Activated CD4-positive, alpha-beta T cell treated with anti-CD3 and anti-CD28 coated beads, Interleukin-2, amount 50 U/mL, for 1 hour (primary cell): Measurements from ENCODE around the gene MEIOB.
"Not testable (repeated sequence)": the region's sequence is repeated elsewhere in the genome, so short reads cannot be mapped to it uniquely, and the experiment has no call there.

Experiments
- DNase-seq: peaks from one replicate; pipeline ENCODE4 v3.0.0-alpha.2; 2020

The MEIOB gene

DNA sequence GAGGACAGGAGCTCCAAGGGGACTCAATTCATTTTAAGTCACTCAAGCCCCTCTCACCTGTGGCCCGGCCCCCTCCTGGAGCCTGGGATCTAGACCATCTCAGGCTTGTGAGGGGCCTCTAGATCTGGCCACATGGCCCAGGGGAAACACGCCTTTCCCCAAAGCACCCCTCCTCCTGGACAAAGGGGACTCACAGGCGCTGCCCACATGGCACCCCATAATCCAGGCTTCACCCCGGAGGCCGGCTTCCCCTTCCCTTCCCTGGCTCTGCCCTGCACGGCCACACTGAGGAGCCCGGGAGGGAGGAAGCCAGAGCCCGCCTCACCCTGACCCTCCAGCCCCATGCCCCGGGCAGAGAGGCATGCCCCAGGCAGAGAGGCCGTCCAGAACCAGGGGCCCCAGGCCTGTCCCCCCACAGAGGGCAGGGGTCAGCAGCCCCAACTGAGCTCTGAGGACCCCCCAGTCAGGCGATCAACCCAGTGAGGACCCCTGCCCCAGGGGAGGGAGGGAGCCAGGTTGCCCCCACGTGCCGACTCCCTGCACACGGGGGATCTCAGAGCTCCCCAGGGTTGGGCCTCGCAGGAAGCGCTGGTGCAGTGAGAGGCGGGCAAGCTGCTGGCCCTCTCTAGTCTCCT is 35.4 kb upstream of the MEIOB start:
- no peak for DNase-seq

DNA sequence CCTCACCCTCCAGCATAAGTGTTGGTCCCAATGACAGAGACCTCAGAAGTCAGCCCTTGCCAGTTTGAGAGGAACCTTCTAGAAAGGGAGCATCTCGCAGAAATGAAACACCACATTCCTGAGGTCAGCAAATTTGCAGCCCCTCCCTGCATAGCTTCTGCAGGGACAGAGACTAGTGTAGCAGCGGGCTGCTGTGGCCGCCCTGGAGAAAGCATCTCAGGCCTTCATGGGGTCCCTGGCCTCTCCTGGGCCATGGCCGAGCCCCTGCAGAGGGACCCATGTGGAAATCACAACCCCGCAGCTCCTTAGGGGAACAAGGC is 34.8 kb upstream of the MEIOB start:
- no peak for DNase-seq

DNA sequence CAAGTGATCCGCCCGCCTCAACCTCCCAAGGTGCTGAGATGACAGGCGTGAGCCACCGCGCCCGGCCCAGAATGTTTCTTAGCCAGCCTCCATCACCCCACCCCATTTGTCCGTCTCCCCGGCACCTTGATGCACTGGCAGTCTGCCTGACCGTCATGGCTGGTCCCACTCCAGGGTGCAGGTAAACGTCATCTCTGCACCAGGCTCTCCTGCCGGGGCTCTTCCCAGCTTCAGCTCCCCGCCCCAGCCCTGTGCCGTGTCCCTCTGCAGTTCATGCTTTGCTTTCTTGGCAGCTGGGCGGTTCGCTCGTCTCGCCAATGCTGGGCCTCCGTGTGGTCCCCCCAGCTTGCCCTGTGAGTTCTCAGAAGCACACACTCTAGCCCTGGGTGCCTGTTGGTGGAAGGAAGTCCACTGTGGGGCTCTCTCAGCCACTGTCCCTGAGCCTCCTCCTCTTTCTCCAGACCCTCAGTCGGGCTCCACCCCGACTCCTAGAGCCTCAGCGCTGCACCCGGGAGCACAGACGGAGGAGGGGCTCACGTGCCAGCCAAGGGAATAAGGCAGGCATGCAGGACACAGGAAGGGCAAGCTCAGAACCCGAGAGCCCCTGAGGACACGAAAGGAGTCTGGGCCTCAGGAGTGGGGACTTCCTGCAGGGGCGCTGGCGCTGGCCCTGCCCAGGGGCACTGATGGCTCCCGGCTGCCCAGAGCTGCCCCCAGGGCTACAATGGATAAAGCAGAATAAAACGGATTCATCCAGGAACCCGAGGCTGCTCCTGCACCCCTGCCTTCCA is 34.3 kb upstream of the MEIOB start:
- no peak for DNase-seq

DNA sequence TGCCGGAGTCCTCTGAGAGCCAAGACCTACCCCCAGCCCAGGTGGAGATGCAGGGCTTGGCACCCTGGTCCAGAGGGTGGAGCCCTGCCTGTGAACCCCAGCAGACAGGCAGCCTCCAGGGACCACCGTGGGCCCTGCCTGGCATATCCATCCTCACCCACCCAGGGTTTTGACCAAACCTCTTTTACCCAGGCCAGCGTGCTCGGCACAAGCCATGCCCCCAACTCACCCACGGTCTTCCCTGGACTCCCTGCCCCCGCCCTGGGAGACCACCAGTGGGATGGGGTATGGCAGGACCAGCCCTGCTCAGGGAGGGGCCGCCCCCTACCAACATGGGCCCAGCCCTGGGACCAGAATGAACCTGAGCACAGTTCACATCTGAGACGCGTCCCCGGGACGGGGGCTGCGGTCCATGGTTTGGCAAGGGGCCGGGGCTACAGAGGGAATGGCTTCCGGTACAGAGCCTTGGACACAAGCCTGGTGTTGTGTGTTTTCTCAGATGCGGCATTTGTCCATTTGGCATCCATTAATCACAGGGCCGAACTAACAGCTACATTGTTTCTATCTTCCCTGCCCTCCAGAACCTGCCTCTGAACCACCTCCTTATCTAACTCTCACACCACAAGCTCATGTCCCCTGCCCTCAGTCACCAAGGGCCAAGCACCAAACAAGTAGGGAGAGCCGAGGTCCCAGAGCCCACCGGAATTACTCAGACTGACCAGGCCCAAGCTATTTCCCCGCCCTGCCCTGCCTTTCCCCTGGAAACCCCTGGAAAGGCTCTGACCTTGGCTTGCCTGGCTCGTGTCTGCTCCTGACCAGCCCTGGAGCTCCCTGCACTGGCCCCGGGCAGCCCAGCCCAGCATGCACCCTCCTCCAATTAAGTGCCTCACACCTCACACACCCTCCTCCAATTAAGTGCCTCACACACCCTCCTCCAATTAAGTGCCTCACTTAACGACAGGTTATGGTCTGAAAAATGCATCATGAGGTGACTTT is 32.2 kb upstream of the MEIOB start:
- DNase-seq: no peak

DNA sequence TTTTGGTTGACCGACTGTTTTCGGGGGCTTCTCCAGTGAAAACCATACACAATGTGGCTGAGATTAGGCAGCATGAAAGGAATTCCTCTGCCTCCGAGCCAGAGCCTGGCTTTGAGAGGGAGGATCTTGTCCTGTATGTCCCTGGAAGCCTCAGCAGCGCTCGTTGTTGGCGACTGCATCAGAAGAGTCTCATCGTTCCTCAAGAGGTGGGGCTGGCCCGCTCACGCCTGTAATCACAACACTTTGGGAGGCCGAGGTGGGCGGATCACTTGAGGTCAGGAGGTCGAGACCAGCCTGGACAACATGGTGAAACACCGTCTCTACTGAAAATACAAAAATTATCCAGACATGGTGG is 31.2 kb upstream of the MEIOB start:
- DNase-seq: no peak

DNA sequence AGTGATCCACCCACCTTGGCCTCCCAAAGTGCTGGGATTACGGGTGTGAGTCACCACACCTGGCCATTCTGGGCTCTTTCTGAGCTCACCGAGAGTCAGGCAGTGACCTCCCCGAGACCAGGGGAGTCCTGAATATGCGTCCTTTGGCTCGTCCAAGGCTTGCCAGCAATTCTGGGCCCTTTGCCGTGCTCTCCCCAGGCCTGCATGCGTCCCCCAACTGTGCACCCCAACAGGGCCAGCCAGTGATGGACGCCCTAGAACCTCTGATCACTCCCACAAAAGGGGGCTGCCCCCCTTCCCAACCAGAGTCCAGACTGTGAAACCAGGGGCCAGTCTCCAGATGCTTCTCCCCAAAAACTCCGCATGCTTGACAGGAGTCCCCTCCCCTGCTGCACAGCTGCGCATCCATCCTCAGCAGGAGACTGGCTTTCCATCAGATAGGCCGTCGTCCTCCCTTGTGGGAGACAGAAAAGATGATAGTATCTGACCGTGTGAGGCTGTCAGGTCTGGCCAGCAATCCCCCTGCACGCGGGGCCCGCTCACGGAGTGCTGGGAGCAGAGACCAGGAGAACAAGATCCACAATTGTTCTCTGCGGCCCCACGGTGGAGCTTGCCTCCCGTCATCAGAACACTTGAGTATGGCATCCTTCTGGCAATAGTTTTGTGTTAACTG is 30.7 kb upstream of the MEIOB start:
- no peak for DNase-seq

DNA sequence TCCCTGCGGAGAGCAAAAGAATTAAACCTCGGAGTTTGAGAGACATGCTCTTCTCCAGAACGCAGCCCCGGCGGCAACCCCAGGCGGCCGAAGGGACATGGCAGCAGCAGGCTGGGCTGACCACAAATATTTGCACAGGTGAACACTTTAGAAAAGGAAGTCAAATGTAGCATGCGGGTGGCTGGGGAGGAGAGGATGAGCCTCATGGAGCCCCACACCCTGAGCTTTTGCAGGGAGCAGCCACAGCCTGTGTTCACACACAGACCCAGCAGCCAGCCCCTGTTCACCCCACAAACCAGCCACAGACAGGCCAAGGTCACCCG is 28.4 kb upstream of the MEIOB start:
- DNase-seq: no peak

DNA sequence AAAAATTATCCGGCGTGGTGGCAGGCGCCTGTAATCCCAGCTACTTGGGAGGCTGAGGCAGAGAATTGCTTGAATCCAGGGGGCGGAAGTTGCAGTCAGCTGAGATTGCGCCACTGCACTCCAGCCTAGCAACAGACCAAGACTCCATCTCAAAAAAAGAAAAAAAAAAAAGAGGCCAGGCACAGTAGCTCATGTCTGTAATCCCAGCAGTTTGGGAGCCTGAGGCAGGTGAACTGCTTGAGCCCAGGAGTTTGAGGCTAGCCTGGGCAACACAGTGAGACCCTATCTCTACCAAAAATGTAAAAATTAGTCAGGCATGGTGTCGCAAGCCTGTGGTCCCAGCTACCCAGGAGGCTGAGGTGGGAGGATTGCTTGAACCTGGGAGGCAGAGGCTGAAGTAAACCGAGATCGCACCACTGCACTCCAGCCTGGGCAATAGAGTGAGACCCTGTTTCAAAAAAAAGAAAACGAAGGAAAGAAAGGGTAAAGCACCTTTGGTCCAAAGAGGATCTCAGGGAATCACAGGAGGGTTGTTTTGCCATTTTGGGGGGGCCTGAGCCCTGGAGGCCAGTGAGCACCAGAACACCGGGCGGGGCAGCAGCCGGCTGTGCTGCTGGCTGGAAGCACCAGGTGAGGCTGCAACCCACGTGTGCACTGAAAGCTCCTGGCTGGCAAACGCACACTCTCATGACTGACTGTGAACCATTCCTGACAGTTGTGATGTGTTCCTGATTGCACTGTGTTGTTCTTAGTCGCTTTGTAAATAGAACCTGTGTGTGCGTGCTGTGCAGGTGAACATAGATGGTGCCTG is 27.9 kb upstream of the MEIOB start:
- DNase-seq: no peak

DNA sequence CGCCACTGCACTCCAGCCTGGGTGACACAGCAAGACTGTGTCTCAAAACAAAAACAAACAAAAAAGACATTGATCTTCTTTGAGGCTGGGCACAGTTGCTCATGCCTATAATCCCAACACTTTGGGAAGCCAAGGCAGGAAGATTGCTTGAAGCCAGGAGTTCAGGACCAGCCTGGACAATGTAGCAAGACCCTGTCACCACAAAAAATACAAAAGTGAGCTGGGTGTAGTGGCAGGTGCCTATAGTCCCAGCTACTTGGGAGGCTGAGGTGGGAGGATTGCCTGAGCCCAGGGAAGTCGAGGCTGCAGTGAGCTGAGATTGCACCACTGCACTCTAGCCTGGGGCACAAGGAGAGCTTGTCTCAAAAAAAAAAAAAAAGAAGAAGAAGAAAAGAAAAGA is 25.7 kb upstream of the MEIOB start:
- not testable (repeated sequence) for DNase-seq

DNA sequence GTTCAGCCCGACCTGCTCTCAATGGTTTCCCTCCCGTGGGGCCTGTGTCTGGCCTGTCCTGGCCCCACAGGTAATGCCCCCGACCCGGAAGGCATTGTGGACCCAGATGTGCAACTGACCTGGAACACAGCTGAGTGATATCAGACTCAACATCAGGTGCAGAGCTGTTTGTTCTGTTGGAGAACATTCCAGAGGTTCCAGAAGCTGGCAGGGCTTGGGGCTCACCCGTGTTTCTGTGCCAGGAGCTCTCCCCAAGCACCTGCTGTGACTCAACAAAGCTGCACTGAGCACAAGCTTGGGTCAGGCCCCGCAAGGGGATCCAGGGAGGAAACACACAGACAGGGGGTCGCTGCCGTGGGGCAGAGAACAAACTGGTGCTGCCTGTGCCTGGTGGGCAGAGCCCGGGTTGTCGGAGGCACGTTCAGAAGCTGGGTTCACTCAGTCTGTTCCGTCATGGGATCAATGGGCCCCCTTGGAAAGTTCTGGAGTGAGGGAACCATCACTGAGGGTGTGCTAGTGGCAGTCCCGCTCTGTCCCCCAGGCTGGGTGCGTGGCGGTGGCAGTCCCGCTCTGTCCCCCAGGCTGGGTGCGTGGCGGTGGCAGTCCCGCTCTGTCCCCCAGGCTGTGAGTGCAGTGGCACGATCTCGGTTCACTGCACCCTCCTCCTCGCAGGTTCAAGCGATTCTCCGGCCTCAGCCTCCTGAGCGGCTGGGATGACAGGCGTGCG is 24.1 kb upstream of the MEIOB start:
- no peak for DNase-seq

DNA sequence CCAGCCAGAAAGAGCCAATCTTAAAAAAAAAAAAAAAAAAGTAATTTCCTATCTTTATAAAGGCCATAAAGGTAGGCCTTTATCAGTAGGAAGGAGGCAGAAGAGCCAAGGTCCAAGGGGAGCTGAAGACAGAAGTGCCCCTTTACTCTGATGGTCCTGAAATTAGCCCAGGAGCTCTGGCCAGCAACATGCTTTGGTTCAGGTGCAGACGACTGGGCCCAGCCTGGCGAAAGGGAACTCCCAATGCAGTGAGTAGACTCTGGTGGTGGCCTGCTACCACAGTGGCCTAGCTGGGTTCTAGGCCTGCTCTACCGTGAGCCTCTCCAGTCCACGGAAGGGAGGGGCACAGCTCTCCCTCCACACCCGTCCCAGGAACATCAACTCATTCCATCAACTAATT is 23.1 kb upstream of the MEIOB start:
- DNase-seq: no peak

DNA sequence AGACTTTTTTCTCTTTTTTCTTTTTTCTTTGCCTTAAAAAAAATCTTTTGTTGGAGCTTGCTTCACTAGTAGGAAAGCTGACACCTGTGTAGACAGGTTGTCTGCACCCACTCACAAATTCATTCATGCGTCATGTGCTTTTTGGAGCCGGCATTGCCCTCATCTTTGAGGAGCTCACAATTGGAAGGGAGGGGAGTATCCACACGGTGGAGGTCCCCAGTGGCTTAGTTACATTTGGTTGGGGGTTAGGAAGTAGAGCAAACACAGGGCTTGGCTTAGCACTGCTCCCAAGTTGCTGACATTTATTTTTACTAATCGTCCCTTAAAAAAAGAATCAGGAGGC is 18.7 kb upstream of the MEIOB start:
- DNase-seq: no peak

DNA sequence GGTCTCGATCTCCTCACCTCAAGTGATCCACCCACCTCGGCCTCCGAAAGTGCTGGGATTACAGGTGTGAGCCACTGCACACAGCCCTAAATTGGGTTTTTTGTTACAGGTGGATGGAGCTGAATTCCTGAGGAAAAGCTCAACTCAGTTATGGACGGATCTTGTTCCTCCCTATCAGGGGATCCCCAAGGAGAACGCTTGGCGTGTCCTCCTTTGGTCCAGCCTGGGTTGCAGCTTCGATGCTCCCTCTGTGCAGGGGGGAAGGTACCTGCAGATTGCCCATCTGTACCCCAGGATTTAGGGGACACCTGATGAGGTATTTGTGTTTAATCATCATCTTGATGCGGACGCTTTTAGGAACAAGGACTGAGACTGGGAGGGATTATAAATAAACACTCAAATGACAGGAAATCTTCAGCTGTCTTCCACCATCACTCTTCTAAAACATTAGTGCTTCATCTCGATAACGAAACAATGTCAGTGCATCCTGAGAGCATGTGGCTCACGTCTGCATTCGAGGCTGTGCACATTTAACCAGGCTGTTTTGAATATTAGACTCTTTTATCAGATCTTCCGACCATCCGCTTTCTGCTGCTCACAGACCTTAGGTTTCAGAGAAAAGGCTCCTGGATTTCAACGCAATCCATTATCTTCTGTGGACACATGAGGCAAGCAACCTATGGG is 18.2 kb upstream of the MEIOB start:
- no peak for DNase-seq

DNA sequence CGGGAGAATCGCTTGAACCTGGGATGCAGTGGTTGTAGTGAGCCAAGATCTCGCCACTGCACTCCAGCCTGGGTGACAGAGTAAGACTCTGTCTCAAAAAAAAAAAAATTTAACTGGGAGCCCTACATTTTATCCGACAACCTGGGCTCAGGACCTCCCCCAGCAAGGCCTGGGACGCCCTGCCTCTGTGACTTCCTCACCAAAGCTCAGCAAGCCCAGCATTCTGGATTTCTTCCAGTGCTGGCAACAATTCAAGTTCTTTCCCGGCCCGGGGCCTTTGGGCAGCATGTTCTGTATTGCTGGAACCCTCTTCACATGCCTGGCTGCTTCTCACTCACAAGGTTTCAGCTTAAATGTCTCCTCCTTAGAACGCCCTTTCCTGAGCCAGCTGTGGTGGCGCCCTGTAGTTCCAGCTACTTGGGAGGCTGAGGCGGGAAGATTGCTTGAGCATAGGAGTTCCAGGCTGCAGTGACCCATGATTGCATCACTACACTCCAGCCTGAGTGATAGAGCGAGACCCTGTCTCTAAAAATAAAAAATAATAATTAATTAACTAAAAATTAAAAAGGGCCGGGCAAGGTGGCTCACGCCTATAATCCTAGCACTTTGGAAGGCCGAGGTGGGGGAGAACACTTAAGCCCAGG is 15.9 kb upstream of the MEIOB start:
- DNase-seq: no peak

DNA sequence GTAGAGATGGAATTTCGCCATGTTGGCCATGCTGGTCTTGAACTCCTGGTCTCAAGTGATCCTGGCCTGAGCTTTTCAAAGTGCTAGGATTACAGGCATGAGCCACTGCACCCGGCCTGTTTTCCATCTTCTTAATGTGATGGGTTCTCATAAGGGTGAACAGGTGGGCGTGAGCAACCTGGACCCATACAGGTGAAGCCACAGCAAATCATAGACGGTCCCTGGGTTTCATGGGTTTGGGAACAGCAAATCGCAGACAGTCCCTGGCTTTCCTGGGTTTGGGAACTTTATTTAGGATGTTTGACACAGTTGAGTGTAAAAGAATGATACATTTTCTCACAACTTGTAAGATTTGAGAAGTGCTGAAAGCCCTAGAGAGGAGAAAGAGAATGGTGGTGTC is 12.9 kb upstream of the MEIOB start:
- DNase-seq: no peak

DNA sequence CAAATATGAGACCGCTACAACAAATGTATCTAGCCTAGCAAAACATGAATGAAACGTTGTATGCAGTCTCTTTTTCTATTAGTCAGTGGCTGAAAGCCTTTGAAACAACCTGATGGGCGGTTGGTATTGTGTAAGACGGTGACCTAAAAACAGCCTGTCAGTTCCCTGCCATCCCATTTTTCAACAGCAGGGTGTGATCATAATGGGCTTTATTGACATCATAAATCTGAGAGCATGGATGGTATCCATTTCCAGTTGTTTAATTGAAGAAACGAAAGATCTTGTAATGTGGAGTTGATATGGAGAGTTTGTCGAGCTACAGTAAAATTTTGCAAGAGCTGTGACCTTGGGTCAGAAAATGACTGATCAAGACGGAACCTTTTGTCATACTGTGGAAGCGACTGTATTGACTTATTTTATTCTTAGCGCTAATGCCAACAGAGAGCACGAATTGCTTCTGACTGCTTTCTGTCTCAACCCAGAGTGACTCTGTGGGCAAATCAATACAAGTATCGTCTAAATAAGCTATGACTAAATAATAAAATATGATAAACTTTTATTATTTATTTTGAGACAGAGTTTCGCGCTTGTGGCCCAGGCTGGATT is 12.3 kb upstream of the MEIOB start:
- DNase-seq: no peak

DNA sequence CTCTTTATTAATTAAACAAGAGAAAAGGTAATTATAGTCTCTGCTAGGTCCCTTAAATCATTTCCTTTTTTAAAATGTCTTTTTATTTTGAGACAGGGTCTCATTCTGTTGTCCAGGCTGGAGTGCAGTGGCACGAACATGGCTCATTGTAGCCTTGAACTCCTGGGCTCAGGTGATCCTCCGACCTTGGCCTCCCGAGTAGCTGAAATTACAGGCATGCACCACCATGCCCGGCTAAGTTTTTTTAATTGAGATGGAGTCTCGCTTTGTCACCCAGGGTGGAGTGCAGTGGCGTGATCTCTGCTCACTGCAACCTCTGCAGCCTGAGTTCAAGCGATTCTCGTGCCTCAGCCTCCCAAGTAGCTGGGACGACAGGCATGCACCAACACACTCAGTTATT is 9.2 kb upstream of the MEIOB start:
- DNase-seq: not testable (repeated sequence)

DNA sequence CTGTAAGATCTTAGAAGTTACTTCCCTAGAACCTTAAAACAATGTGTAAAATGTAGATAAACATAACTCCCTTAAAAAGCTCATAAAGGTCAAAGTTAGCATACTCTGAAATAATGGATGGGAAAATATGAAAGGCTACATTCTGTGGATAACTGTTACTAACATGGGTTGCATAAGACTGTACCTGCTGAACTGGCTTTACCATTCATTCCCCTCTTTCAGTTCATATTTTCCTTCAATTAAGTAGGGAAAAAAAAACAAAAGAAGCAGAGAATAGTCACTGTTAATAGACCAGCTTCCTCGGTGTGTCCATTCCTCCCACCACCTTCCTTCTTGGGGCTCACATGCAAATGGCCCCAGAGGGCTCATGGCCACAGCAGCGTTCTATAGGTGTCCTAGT is 7.5 kb upstream of the MEIOB start:
- DNase-seq: no peak

DNA sequence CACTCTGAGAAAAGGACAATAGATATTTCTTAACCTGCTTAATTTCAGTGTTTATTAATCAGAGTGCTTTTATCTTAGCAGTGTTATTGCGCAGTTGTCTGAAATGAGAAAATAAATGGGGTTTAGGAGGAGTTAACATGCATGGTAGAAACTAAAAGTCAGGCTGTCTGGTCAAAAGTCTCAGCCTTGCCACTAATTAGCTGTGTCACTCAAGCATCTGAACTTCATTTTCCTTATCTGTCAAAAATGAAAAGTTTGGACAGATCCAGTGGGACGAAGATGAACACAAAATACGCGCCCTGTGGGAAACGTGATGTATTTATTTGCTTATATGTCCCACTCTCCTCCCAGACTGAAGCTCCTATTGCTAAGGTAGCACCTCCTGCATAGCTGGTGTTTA is 6.3 kb upstream of the MEIOB start:
- no peak for DNase-seq

DNA sequence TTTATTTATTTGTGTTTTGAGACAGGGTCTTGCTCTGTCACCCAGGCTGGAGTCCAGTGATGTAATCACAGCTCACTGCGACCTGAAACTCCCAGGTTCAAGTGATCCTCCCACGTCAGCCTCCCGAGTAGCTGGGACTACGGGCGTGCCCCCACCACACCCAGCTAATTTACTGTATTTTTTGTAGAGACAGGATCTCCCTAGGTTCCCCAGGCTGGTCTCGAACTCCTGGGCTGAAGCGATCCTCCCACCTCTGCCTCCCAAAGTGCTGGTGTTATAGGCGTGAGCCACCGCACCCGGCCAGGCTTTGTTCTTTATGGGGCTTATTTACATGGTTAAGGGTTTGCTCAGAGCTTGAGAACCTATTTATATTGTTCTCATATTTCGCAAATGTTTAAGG is 5.8 kb upstream of the MEIOB start:
- no peak for DNase-seq
